NCI-H510A treated with DMSO at 0.1 percent for 48 hours (cell line): ENCODE data around the gene BANF1.

Experiments used
- DNase-seq: peaks from one replicate; lab custom pipeline; 2025; lab: John Stamatoyannopoulos, UW

The BANF1 gene

GRCh38 chr11:66039765-66040164 is 37.5 kb downstream of the BANF1 start:
- no peak for DNase-seq

GRCh38 chr11:66042227-66042995 is 40.1 kb downstream of the BANF1 start:
- DNase-seq: no peak

GRCh38 chr11:66042996-66043906 is 40.9 kb downstream of the BANF1 start:
- no peak for DNase-seq

- DNase-seq: no peak
Measured at GRCh38 chr11:66044757-66045156, 42.5 kb downstream of the BANF1 start.

- DNase-seq: peak; percentile 74
Measured at GRCh38 chr11:66045177-66045639, 42.9 kb downstream of the BANF1 start.

GRCh38 chr11:66046901-66047300 is 44.6 kb downstream of the BANF1 start:
- DNase-seq: no peak

- no peak for DNase-seq
Measured at GRCh38 chr11:66047541-66048365, 45.5 kb downstream of the BANF1 start.

GRCh38 chr11:66048547-66049323 is 46.4 kb downstream of the BANF1 start, which contains the start of gene GAL3ST3:
GAL3ST3 (minus strand) TSS chr11:66049161; CDS start chr11:66045415, 3,746 bp downstream.
- DNase-seq: peak; percentile 27

GRCh38 chr11:66050581-66051231 is 48.4 kb downstream of the BANF1 start:
- peak; percentile 24 for DNase-seq

GRCh38 chr11:66051371-66051765 is 49.1 kb downstream of the BANF1 start:
- peak; percentile 77 for DNase-seq

- peak; percentile 97 for DNase-seq
Measured at GRCh38 chr11:66051766-66052663, 49.7 kb downstream of the BANF1 start, which contains the start of gene SF3B2. SF3B2 (plus strand) TSS chr11:66052364; CDS start chr11:66052385, 21 bp downstream.

GRCh38 chr11:66052664-66052982 is 50.3 kb downstream of the BANF1 start:
- DNase-seq: no peak
